WTC11 (cell line): ENCODE data around the gene YY1AP1.

ENCODE experiments used
- CTCF ChIP-seq: fragments of 200-600 bp; IDR thresholded peaks from 2 replicates; pipeline ENCODE4 v1.8.0; 2022; ENCODE audit warnings: antibody characterized with exemption
- USF2 ChIP-seq: sonication (generic); formaldehyde crosslinking; IDR thresholded peaks from 2 replicates; pipeline ENCODE4 v1.8.1; 2023; ENCODE audit warnings: mild to moderate bottlenecking, missing genetic modification reagents, moderate library complexity

DNA sequence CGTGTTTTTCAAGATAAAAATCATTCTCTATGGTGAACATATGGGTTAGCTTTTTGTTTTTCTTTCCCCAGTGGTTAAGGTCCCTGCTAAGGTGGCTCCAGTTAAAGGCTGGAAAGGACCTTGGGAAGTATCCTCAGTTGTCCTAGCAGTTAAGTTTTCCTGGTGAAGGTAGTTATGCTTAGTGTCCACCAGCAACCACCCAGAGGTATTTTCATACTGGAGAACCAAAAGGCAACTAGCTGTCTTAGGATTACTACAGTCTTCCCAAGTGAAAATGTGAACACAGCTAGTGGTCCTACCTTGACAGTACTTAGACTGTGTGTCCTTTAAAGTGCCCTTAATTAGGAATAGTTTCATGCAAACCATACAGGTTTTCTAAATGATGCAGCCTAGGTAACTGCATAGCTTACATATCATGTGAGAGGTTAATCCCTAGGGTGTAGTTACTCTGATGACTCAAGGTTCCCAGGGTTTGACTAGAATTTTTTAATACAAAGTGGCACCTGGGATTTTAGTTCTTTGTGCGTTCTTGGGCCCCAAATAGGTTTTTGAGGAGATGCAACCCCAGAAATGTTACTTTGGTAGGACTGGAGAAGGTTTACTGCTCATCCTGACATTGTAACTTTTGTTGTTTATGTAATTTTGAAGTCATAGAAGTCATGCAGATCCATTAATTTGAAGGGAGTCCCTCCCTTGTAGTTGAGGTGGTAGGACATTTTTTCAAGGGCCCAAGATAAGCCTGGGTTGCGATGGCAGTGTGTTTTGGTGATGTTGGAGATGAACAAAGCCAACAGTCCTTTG lies 36.5 kb downstream of the YY1AP1 start:
- TF ChIP-seq USF2 (no peak), CTCF (no peak)
